M059J (cell line): ENCODE measurements around the gene ABCC4. TPM values are rescaled to one million over a fixed set of nuclear protein-coding genes. Genes with fewer than 3 reads are reported as not detected.

Experiments used
- DNase-seq: peaks from one replicate; pipeline ENCODE4 v3.0.0-alpha.2; 2012; ENCODE audit warnings: low read depth
- total RNA-seq: library from RNA; depleted of rRNA; stranded (reverse); fragments of >200 nt; shearing (Covaris generic); gene quantifications from 2 replicates; pipeline ENCODE4 v1.2.3, GENCODE V29; 2014

The ABCC4 gene
- total RNA-seq, 1 experiment from 2014 or later, result 20.6 TPM

- peak; percentile 30 for DNase-seq
Observed at GRCh38 chr13:95156208-95156607, 145.0 kb downstream of the ABCC4 start.

- no peak for DNase-seq
Observed at GRCh38 chr13:95155504-95155903, 145.7 kb downstream of the ABCC4 start.

GRCh38 chr13:95155093-95155492 lies 146.2 kb downstream of the ABCC4 start:
- DNase-seq, result peak; percentile 7

GRCh38 chr13:95154413-95154886 lies 146.8 kb downstream of the ABCC4 start:
- DNase-seq, result peak; percentile 54

DNA sequence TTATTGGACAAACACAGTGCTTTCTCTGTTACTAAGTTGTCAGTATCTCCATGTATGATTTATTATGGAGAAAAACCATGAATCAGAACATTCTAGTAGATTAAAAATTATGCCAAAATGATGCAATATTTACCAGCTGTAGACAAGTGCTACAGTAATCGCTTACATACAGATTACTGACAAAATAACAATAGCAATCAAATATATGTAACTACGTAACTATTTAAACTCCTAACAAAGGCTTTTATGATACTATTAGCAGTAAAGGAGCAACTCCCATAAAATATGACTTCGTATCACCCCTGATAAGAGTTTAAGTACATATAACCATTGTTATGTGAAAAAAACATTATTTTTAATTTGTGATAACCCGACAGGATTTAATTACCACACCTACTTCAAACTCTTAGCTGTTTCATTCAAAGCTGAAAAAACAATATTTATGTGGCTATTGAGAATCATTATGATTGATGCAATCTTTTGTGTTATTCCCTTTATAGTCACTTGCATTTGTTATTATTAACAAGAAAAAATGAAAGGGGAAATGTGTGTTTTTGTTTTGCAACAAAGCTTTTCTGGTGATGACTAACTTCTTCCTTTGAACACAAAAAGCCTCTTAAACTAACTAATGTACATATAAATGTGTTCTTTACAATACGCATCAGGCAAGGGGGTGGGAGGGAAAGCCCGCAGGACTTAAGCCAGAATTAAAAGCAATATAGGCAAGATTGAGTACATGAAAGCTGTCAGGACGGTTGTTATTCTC lies 147.4 kb downstream of the ABCC4 start:
- no peak for DNase-seq

- DNase-seq, result no peak
Observed at GRCh38 chr13:95151942-95152587, 149.2 kb downstream of the ABCC4 start.

DNA sequence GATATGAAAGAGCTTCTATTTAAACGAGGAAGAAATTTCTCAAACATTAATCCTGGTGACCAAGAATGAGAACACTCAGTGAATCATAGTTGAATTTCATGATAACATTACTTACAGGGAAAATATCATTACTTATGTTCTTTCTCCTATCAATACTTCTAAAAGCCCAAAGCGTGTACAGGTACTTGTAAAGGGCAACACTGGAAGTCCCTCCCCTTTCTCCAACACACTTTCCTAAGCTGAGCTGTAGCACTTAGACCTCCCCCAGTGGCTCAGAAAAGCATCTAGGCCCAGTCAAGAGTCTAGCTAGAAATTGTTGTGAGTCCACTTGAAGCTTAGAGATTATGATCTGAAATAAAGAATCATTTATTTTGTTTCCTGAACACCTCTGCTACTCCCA lies 150.7 kb downstream of the ABCC4 start:
- no peak for DNase-seq

DNA sequence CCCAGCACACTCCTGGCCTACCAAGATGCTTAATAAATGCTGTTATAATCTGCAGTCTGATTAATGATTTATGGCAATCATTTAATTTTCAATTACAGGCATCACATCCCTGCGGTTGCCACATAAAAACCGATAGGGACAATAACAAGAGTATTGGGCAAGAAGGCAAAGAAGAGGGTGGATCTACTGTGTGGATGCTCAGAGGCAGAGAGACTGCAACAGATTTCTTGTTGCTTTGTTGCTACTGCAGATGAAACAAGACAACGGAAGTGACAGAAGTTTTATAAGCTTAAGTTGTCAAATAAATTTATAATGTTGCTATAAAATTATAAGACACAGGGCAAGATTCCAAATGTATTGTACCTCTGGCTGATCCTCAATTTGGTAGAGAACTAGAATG lies 154.8 kb downstream of the ABCC4 start:
- DNase-seq, result peak; percentile 22

DNA sequence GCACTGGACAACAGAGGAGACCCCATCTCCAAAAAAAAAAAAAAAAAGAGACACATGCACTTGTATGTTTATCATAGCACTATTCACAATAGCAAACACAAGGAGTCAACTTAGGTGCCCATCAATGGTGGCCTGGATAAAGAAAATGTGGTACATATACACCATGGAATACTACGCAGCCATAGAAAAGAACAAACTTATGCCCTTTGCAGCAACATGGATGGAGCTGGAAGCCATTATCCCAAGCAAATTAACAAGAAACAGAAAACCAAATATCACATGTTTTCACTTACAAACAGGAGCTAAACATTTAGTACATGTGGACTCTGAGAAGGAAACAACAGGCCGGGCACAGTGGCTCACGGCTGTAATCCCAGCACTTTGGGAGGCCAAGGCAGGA lies 155.7 kb downstream of the ABCC4 start:
- no peak for DNase-seq

- no peak for DNase-seq
Observed at GRCh38 chr13:95140502-95140901, 160.7 kb downstream of the ABCC4 start.

DNA sequence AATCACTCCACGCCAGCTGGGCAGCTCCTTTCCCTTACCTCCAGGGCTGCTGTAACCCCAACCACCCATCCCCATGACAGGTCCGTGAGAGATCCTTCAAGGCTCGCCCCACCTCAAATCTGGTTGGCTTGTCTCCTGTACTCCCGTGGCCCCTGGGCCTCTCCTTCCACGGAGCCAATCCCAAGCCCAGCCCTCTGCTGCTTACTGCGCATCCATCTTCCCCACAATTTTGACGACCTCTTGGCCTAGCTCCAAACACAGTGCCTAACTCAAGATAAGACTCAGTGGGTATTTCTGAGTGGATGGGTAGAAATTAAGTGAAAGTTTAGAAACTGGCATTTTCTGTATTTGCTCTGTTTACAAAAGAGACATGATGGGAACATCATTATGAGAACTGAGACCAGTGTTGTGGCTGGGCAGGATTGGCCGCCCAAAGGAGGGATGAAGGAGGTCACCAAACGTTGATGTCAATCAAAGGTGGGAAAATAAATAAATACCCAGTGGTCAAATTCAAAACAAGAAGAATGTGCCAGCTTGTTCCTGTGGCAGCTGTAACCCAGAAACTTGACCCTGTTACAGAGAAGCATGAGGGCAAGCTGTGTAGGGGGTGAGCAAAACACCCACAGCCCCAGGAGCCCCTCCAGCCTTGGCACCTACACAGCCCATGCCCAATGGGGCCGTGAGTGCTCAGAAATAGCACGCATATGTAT lies 162.2 kb downstream of the ABCC4 start:
- DNase-seq, result no peak

- peak; percentile 34 for DNase-seq
Observed at GRCh38 chr13:95137096-95137495, 164.2 kb downstream of the ABCC4 start.

DNA sequence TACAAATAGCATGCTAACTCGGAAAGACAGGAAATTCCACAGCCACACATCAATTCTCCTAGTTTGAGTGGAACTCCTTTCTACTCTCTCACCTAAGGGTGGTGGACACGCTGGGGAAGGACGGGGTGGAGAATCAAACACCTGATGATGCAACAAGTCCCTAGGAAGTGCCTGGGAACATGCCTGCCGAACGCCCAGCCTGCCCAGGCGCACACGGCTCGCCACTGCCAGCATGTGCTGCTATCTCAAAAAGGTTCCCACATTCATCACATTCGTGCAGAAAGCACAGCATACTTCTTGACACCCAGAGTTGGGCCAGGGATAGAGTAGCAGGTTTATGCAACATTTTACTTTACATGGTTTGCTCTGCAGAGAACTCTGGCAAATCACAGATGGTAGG lies 164.6 kb downstream of the ABCC4 start:
- no peak for DNase-seq

DNA sequence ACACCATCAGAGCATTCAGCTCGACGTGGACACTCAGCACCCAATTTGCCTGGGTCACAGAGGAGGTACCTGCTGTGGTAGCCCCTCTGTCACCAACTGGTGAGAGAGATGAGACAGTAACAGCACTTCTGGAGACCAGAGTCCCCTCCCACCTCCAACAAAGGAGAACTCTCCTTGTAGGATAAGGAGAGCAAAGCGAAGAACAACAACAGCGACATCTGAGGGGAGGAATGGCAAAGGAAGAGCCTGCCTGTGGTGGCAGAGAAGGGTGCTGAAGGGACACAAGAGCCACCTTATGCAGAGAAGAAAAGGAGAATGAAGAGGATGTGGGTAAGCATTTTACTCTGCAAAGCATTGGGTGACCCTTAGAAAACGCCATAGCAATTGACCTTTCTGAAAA lies 167.8 kb downstream of the ABCC4 start:
- DNase-seq, result no peak

DNA sequence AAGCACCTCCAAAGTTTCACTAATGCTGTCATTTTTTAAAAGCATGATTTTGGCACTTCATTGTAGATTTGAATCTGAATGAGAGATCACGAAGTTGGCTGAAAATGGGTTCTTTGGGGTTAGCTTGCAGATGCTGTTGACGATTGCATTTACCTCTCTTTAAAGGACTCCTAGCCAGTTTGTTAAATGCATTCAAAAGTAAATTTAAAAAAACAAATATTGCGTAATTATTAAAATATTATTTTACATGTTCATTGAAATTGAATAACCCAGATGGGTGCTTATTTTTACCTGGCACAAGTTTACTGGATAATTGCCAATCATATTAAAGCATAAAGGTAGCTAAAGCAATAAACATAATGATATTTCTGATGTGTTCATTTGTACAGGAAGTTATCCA lies 172.2 kb downstream of the ABCC4 start:
- DNase-seq, result no peak

GRCh38 chr13:95128045-95128643 lies 173.1 kb downstream of the ABCC4 start:
- peak; percentile 79 for DNase-seq

DNA sequence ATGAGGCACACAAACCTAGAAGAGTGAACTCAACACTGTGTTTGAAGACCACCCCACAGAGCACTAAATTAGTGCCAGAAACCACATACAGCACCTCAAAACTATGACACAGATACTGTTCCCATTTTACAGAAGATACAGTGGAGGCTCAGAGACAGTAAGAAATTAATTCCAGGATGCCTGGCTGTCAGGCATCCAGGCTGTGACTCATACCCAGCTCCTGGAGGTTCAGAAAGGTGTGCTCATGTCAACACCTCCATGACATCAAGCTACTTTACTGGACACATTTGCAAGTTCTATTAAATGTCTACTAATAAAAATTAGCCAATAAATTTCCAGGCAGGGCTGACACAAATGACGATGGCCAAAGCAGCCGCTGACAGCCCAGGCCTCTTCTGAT lies 176.3 kb downstream of the ABCC4 start:
- DNase-seq, result no peak

DNA sequence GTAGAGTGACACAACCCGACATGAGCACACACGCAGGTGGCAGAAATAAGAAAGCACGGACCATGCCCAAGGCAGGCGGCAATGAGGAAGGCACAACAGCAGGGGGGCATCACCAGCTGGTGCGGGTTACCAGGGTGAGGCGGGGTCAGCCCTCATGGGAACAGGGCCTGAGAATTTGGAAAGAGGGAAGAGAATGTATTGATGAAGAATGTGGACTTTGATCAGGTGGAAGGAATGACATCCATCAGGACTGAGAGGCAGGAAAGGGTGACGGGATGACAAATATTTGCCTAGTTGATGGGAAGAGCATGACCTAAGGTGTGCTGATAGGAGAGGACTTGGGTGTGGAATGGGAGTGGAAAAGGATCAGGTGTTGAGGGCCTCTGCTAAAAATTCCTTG lies 177.5 kb downstream of the ABCC4 start:
- DNase-seq, result no peak

- DNase-seq, result peak; percentile 65
Observed at GRCh38 chr13:95122063-95122462, 179.2 kb downstream of the ABCC4 start.

DNA sequence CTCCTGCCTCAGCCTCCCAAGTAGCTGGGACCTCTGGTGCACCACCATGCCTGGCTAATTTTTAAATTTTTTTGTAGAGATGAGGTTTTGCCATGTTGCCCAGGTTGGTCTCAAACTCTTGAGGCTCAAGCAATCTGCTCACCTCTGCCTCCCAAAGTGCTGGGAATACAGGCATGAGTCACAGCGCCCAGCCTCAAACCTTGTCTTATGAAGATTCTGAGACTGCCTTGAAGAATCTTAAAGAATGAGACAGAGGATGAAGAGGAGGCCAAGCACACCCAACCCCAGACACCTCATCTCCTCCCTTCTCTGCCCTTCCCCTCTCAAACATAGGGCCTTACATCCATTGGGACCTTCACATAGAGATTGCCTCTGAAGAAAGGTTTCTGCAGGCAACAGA lies 179.7 kb downstream of the ABCC4 start:
- peak; percentile 60 for DNase-seq

DNA sequence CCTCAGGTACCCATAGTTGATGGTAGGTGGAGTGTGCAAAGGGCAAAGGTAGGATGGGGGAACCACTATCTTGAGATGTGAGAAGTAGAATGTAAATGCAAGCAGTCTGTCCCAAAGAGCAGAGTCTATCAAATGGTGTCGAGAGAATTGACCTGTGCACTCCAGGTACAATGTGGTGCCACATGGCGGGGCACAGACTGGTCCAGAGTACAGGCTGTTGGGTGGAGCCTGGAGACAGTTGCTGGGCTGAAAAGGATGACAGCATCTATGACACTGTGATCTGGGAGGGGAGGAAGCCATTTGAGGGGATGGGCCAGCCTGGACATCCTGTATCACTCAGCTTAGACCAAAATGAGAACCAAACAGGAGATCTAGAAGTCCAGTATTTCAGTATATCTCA lies 180.6 kb downstream of the ABCC4 start:
- DNase-seq, result no peak
